T-cell (primary cell): ENCODE measurements around the gene FTO. TPM values are rescaled to one million over a fixed set of nuclear protein-coding genes. Genes with fewer than 3 reads are reported as not detected.

Experiments used
- ATAC-seq, 4 experiments: fragments of 200-7000 bp in 3 of 4; fragments of 150-1000 bp in 1 of 4; cut with Tn5 transposase; replicated peaks in 1 of 4; 1 replicate in 3 of 4; 2 replicates in 1 of 4; pipeline ENCODE4 v1.10.0; 2021; ENCODE audit warnings: moderate library complexity in 3 of 4, mild to moderate bottlenecking in 2 of 4, moderate number of reproducible peaks in 1 of 4
- CTCF ChIA-PET, 2 donors: fragments of 300-600 bp; sonication (Branson Sonifier 250); formaldehyde crosslinking; loops; one replicate each; lab custom pipeline; 2022; ENCODE audit warnings: antibody characterized with exemption in 2 of 2; lab: Charles Lee
- POLR2A ChIA-PET, 2 donors: fragments of 300-600 bp; sonication (Branson Sonifier 250); formaldehyde crosslinking; loops; one replicate each; lab custom pipeline; 2022; ENCODE audit warnings: antibody characterized with exemption in 2 of 2; lab: Charles Lee
- DNase-seq, 35 experiments: peaks; one replicate each; pipeline versions ENCODE4 v3.0.0 to v3.0.0-alpha.2; 2013 to 2023
- H3K27ac ChIP-seq: one replicate; pipeline ENCODE4 v1.5.1; 2013; ENCODE audit warnings: low read length
- H3K27me3 ChIP-seq, 2 experiments: replicated peaks in 1 of 2; 1 replicate in 1 of 2; 2 replicates in 1 of 2; pipeline versions ENCODE4 v1.6.1 to v1.7.0; 2013; ENCODE audit warnings: low read length in 1 of 2, mixed read lengths in 1 of 2; ENCODE audit not compliant: control insufficient read depth in 2 of 2, insufficient read depth in 2 of 2; ENCODE audit errors: extremely low read depth in 1 of 2
- H3K36me3 ChIP-seq, 2 donors: 1 replicate in 1 of 2; 2 replicates in 1 of 2; pipeline versions ENCODE4 v1.6.1 to v1.7.0; 2013; ENCODE audit warnings: low read length in 1 of 2; ENCODE audit not compliant: control insufficient read depth in 2 of 2, insufficient read depth in 1 of 2; ENCODE audit errors: extremely low read depth in 1 of 2
- H3K4me1 ChIP-seq, 2 experiments: 1 replicate in 1 of 2; 2 replicates in 1 of 2; pipeline versions ENCODE4 v1.6.1 to v1.7.0; 2013; ENCODE audit warnings: low read length in 2 of 2, mixed read lengths in 1 of 2; ENCODE audit not compliant: insufficient read depth in 2 of 2, control insufficient read depth in 1 of 2; ENCODE audit errors: extremely low read depth in 1 of 2
- H3K4me3 ChIP-seq, 2 donors: 1 replicate in 1 of 2; 2 replicates in 1 of 2; pipeline versions ENCODE4 v1.5.1 to v1.7.0; 2013; ENCODE audit warnings: mild to moderate bottlenecking in 2 of 2, low read length in 1 of 2, moderate library complexity in 1 of 2; ENCODE audit not compliant: control insufficient read depth in 1 of 2; ENCODE audit errors: extremely low read depth in 1 of 2
- H3K9me3 ChIP-seq: 2 replicates; pipeline ENCODE4 v1.7.0; 2013
- H3K27ac Mint-ChIP-seq, 2 donors: one replicate each; pipeline ENCODE4 v1.8.0; 2020 to 2021; ENCODE audit warnings: mild to moderate bottlenecking in 2 of 2, mixed read lengths in 2 of 2
- H3K27me3 Mint-ChIP-seq, 2 donors: one replicate each; pipeline ENCODE4 v1.8.0; 2021 to 2022; ENCODE audit warnings: mixed read lengths in 2 of 2
- H3K36me3 Mint-ChIP-seq: one replicate; pipeline ENCODE4 v1.8.0; 2021; ENCODE audit warnings: mixed read lengths
- H3K4me1 Mint-ChIP-seq, 3 donors: one replicate each; pipeline ENCODE4 v1.8.0; 2020 to 2022; ENCODE audit warnings: mixed read lengths in 3 of 3, mild to moderate bottlenecking in 1 of 3
- H3K4me3 Mint-ChIP-seq, 3 donors: one replicate each; pipeline ENCODE4 v1.8.0; 2020 to 2022; ENCODE audit warnings: mild to moderate bottlenecking in 3 of 3, mixed read lengths in 3 of 3, moderate library complexity in 3 of 3
- H3K9me3 Mint-ChIP-seq, 3 donors: one replicate each; pipeline ENCODE4 v1.8.0; 2020 to 2022; ENCODE audit warnings: mixed read lengths in 3 of 3
- WGBS: methylation state at CpG from one replicate; pipeline ENCODE4 v1.1.5; 2013; ENCODE audit warnings: missing lambda C conversion rate; ENCODE audit not compliant: insufficient coverage; 5-methylcytosine and 5-hydroxymethylcytosine counted together
- total RNA-seq, 35 experiments: library from RNA in 6 of 35; stranded (reverse) in 6 of 35; fragments of 120-200 nt in 1 of 35; gene quantifications; one replicate each; pipeline versions ENCODE4 v1.2.1 to v1.2.4 and lab custom pipeline; 2013 to 2026

The FTO gene
- total RNA-seq, 5 donors from 2014 or later (not counting 1 experiment from before 2014, with no cell fraction given), result 44.7 to 69.0 (median 46.0) TPM

DNA sequence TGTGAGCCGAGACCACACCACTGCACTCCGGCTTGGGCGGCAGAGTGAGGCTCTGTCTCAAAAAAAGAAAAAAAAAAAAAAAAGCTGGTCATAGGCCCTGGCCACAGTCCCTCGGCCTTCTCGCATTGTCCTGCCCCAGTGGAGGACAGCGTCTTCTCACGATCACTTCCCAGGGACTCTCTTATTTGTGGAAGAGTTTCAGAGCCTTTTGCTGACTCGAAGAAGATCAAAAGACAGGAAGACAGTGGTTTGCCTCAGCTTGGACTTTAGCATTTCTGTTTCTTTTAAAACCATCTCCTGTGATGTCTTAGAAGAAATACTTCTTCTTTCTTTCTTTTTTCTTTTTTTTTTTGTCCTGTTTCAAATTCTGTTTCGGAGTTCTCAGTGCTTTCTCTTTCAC lies 210.0 kb downstream of the FTO start:
- H3K27me3 ChIP-seq, result no peaks in the 10 kb centered on the region
- H3K9me3 ChIP-seq, result no peaks in the 10 kb centered on the region
- CTCF ChIA-PET, result interaction anchor here in 1 of 2 donors (0.8 kb wide), 1 partner anchor 31 kb away, joined by 3 read pairs; no protein-coding TSS in a partner anchor
- no peaks in the 10 kb centered on the region for H3K36me3 ChIP-seq
- H3K27ac Mint-ChIP-seq, result peak overlapping the region in 1 of 2 donors; percentile 54
- H3K36me3 Mint-ChIP-seq, result peaks cover 26% of the 10 kb centered on the region
- peaks cover 20 to 26% of the 10 kb centered on the region in 2 experiments for H3K4me1 ChIP-seq
- ATAC-seq (no peak), DNase-seq (peak in 1 of 35 experiments; percentile 15)
- peaks cover 5 to 11% (median 5%) of the 10 kb centered on the region in 3 donors for H3K4me1 Mint-ChIP-seq
- H3K4me3 ChIP-seq, result no peak overlapping the region
- POLR2A ChIA-PET, result interaction anchor here in 1 of 2 donors (0.6 kb wide), 2 partner anchors 14 to 102 kb away, joined by 5 read pairs; no protein-coding TSS in a partner anchor
- H3K4me3 Mint-ChIP-seq, result peak overlapping the region in 2 of 3 donors; percentile 11 to 40
- no peak overlapping the region for H3K27ac ChIP-seq
- H3K27me3 Mint-ChIP-seq, result no peaks in the 10 kb centered on the region
- 85% methylated on average over 3 of the region's 9 CpGs for WGBS
- H3K9me3 Mint-ChIP-seq, result no peaks in the 10 kb centered on the region

DNA sequence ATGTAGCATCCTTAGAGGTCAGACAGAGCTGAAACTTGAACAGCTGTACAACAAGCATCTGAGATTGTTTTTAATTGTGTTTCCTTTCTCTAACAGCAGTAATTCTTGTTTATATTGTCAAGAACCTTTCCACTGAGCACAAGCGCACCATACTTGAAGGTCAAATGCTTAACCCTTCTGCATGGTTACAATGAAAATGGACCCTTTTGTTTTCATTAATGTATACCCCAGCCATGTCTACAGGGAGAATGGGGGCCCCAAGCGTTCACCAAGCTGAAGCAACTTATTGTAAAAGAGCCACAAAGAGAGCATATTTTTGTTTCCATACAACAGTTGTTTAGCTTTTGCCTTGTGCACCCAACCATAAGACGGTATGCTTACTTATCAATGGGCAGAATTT lies 210.8 kb downstream of the FTO start:
- no peaks in the 10 kb centered on the region for H3K9me3 Mint-ChIP-seq
- CTCF ChIA-PET, result no interaction called here
- POLR2A ChIA-PET, result interaction anchor here in 1 of 2 donors (0.6 kb wide), 1 partner anchor 22 kb away, joined by 7 read pairs; no protein-coding TSS in a partner anchor
- no peaks in the 10 kb centered on the region for H3K9me3 ChIP-seq
- H3K27ac ChIP-seq, result no peak overlapping the region
- no peak overlapping the region for H3K4me3 ChIP-seq
- H3K36me3 Mint-ChIP-seq, result peaks cover 26% of the 10 kb centered on the region
- H3K27me3 Mint-ChIP-seq, result no peaks in the 10 kb centered on the region
- peak overlapping the region in 1 of 3 donors; percentile 40 for H3K4me3 Mint-ChIP-seq
- WGBS, result 100% methylated on average over 2 of the region's 3 CpGs
- peak overlapping the region in 1 of 2 donors; percentile 53 for H3K27ac Mint-ChIP-seq
- H3K4me1 ChIP-seq, result peaks cover 20 to 26% of the 10 kb centered on the region in 2 experiments
- H3K27me3 ChIP-seq, result no peaks in the 10 kb centered on the region
- DNase-seq (no peak), ATAC-seq (no peak)
- H3K36me3 ChIP-seq, result no peaks in the 10 kb centered on the region
- H3K4me1 Mint-ChIP-seq, result peaks cover 5 to 11% (median 5%) of the 10 kb centered on the region in 3 donors

DNA sequence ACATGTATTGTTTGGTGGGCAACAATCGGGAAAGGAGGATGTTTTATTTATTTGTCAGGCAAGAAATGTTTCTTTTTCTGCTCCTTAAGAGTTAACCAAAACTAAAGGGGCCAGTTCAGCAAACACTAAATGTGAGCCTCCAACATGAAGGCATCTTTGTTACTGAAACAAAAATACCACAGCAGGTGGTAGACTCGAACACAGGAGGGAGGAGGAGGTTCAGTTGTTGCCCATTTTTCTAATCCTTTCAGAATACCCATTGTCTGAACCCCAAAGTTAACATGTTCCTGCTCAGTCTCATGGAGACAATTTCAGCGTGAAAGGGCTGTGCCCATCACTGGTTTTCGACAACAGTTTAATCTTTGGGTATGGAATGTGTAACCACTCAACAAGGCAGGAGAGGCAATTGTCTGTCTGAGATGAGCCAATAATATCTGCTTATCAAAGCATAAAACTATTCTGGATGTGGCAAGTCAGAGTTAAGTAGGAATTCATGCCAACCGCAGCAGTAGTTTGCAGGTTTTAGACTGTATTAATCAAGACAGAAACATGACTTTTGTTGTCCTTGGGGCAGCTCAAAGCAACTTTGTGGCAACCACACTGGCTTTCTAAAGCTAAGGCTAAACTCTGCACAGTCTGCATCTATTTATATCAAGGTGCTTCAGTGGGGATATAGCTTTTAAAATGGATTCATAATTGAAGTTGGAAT lies 211.7 kb downstream of the FTO start:
- no peaks in the 10 kb centered on the region for H3K9me3 ChIP-seq
- no peaks in the 10 kb centered on the region for H3K27me3 ChIP-seq
- no peaks in the 10 kb centered on the region for H3K27me3 Mint-ChIP-seq
- H3K27ac ChIP-seq, result no peak overlapping the region
- no peak overlapping the region for H3K4me3 ChIP-seq
- no peak overlapping the region for H3K4me3 Mint-ChIP-seq
- H3K27ac Mint-ChIP-seq, result no peak overlapping the region
- ChIA-PET POLR2A (no interaction called here), CTCF (no interaction called here)
- DNase-seq, result no peak
- WGBS, result 100% methylated on average over 3 of the region's 5 CpGs
- peaks cover 20 to 26% of the 10 kb centered on the region in 2 experiments for H3K4me1 ChIP-seq
- H3K4me1 Mint-ChIP-seq, result peaks cover 5 to 11% (median 5%) of the 10 kb centered on the region in 3 donors
- no peaks in the 10 kb centered on the region for H3K36me3 ChIP-seq
- no peaks in the 10 kb centered on the region for H3K9me3 Mint-ChIP-seq
- no peak for ATAC-seq
- peaks cover 28% of the 10 kb centered on the region for H3K36me3 Mint-ChIP-seq

DNA sequence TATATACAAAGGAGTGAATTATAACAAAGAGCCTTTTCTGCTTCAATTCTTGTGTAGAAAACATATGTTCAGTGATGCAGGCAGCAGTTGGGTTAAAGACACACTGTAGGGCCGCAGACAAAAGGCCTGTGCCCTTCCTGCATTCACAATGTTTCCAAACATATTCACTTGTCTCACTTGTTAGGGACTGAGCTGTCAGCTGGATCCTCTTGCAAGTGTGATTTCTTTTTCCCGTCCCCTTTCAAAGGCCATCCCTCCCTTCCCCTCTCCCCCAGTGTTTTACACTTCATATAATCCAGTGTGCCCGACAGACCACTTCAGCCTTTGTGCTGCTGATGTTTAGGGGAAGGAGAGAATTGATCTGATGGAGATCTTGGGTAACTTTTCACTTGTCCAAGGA lies 217.0 kb downstream of the FTO start:
- Histone ChIP-seq H3K4me3 (no peak overlapping the region), H3K27me3 (no peaks in the 10 kb centered on the region), H3K4me1 (peaks cover 0 to 4% of the 10 kb centered on the region in 2 experiments), H3K27ac (no peak overlapping the region), H3K9me3 (no peaks in the 10 kb centered on the region), H3K36me3 (no peaks in the 10 kb centered on the region)
- Mint-ChIP-seq H3K27ac (no peak overlapping the region), H3K4me1 (peaks cover 5 to 11% (median 11%) of the 10 kb centered on the region in 3 donors), H3K4me3 (no peak overlapping the region), H3K27me3 (no peaks in the 10 kb centered on the region), H3K36me3 (peaks cover 33% of the 10 kb centered on the region), H3K9me3 (no peaks in the 10 kb centered on the region)
- POLR2A ChIA-PET, result no interaction called here
- ATAC-seq, result no peak
- CTCF ChIA-PET, result no interaction called here
- no peak for DNase-seq
- 88% methylated on average over 1 of the region's 3 CpGs for WGBS

DNA sequence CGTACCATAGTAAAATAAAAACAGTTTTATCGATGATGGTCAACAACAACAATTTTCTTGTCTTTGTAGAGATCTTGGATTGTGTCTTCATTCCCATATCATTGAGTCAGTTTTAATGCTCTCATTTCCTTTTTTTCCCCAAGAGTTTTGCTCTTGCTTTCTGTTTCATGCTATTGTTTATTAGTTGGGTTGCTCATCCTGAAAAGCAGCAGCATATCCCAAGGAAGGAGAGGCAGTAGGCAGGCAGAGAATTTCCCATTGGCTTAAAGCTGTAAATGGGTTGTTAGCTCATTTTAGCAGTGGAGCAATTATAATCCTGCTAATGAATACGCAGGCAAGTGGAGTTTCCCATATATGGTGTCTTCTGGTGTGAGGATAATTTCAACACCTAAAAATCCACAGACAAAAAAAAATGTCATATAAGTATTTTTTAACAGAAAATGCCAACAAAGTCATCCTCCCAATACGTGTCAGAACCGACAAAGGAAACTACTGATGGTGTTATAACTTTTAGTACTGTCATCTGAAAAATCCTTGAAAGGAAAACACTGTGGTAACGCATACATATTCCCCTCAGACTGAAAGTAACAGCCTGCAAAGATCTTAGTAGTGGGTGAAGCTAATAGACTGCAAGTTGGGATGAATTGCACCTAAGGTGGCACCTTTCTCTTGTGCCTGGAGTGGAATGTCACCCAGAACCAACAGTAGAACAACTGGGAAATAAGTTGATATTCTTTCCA lies 218.3 kb downstream of the FTO start:
- Mint-ChIP-seq H3K4me3 (no peak overlapping the region), H3K27me3 (no peaks in the 10 kb centered on the region), H3K9me3 (no peaks in the 10 kb centered on the region), H3K4me1 (peaks cover 5 to 11% (median 11%) of the 10 kb centered on the region in 3 donors), H3K27ac (no peak overlapping the region), H3K36me3 (peaks cover 24% of the 10 kb centered on the region)
- WGBS, result no CpG with 5 or more reads among the region's 6 CpGs
- H3K4me3 ChIP-seq, result no peak overlapping the region
- no peaks in the 10 kb centered on the region for H3K9me3 ChIP-seq
- DNase-seq, result no peak
- no peaks in the 10 kb centered on the region for H3K36me3 ChIP-seq
- H3K4me1 ChIP-seq, result peaks cover 0 to 4% of the 10 kb centered on the region in 2 experiments
- H3K27me3 ChIP-seq, result no peaks in the 10 kb centered on the region
- ATAC-seq, result no peak
- ChIA-PET POLR2A (no interaction called here), CTCF (no interaction called here)
- no peak overlapping the region for H3K27ac ChIP-seq

DNA sequence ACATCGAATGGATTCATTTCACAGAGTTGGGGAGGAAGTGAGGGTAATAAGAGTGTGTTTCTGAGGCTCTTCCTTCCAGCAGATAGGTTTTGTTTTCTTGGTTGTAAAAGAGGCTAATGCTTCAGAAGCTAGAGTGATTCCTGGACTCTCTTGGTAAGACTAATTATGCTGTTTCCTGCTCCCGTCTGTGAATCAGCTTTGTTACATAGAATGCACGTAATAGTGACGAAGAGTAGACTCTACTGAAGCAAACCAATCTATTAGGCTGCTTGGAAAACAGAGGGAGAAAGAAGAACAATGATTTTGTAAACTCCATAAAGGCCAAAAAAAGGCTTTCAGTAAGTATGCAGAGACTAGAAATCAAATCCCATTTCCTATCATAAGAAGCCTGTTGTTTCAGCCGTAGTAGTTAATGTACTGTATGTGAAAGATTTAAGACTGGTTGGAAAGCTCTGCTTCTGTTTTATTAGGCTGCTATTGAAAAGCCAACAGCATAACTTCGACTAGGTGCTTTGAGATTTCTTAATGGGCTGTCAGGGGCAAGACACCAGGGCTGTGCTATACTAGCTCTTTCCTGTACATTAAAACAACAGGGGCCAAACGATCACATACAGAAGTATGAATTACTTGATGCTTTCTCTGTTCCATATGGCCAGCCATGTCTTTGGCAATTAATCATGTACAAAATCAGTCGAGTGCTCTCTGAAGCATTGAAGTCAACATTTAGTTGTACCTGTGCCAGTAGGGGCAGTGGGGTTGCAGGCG lies 219.0 kb downstream of the FTO start:
- no peaks in the 10 kb centered on the region for H3K27me3 ChIP-seq
- no peak overlapping the region for H3K27ac Mint-ChIP-seq
- WGBS, result no CpG with 5 or more reads among the region's 9 CpGs

More for the DNA sequence above, 219.0 kb downstream of the FTO start:
- Histone ChIP-seq H3K27ac (no peak overlapping the region), H3K4me3 (no peak overlapping the region), H3K9me3 (no peaks in the 10 kb centered on the region), H3K4me1 (peaks cover 0 to 4% of the 10 kb centered on the region in 2 experiments), H3K36me3 (no peaks in the 10 kb centered on the region)
- peaks cover 18% of the 10 kb centered on the region for H3K36me3 Mint-ChIP-seq
- H3K27me3 Mint-ChIP-seq, result no peaks in the 10 kb centered on the region
- ChIA-PET CTCF (no interaction called here), POLR2A (no interaction called here)
- peaks cover 4 to 11% (median 11%) of the 10 kb centered on the region in 3 donors for H3K4me1 Mint-ChIP-seq
- no peak overlapping the region for H3K4me3 Mint-ChIP-seq
- no peaks in the 10 kb centered on the region for H3K9me3 Mint-ChIP-seq
- ATAC-seq (no peak), DNase-seq (no peak)
